HG02678 (cell line): ENCODE results near the gene NTM.
A peak's percentile ranks its signal among the peaks of the same experiment; 100 is the strongest.

ENCODE experiments used
- ATAC-seq: cut with Tn5 transposase; IDR thresholded peaks from one replicate; pipeline ENCODE4 v1.9.1; 2021; ENCODE audit warnings: mild to moderate bottlenecking, moderate library complexity; ENCODE audit not compliant: unreplicated experiment

Gene NTM

GRCh38 chr11:131695889-131696429 lies 325.5 kb downstream of the NTM start:
- ATAC-seq: no peak

DNA sequence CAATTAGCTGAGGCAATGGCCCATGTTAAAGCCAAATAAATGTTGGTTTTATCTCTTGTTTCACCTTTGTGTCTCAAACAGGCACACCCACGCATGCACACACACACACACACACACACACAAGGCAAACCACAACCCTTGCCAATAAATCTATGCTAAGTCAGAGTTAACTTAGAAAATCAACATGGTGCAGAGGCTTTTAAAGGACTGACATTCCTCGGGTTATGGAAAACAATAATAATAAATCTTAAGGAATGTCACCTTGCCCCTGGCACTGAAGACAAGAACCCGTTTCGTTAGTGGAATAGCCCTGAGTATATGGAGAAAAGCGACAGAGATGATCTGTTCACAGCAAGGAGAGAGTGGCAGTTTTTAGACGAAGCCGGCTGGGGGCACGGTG lies 326.3 kb downstream of the NTM start:
- ATAC-seq: no peak

GRCh38 chr11:131703311-131703710 lies 332.9 kb downstream of the NTM start:
- no peak for ATAC-seq

- ATAC-seq: no peak
Observed at GRCh38 chr11:131704682-131705081, 334.3 kb downstream of the NTM start.

- ATAC-seq: no peak
Observed at GRCh38 chr11:131710511-131710910, 340.1 kb downstream of the NTM start.

GRCh38 chr11:131712897-131713296 lies 342.5 kb downstream of the NTM start:
- no peak for ATAC-seq

DNA sequence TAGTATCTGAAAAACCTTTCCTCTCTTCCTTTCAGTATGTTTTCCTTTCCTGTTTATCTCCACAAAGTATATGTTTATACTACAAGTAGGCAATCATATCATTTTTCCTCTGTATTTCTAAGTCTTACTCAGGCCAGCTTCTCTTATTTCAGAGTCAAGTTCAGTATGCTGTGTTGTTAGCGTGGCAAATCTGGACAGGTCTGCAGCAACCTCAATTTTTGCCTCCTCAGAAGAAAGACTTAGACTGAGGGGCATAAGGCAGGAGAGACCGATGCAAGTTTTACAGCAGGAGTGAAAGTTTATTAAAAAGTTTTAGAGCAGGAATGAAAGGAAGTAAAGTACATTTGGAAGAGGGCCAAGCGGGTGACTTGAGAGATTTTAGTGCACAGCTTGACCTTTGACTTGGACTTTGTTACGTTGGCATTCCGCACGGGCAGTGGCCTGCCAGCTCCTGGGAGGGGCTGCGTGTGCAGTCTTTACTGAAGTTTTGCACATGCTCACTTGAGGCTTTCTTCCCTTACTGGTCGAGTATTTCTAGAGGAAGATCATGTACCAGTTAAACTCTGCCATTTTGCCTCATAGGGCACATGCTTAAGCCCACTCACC lies 343.2 kb downstream of the NTM start:
- ATAC-seq: no peak

GRCh38 chr11:131717616-131718015 lies 347.2 kb downstream of the NTM start:
- ATAC-seq: no peak

DNA sequence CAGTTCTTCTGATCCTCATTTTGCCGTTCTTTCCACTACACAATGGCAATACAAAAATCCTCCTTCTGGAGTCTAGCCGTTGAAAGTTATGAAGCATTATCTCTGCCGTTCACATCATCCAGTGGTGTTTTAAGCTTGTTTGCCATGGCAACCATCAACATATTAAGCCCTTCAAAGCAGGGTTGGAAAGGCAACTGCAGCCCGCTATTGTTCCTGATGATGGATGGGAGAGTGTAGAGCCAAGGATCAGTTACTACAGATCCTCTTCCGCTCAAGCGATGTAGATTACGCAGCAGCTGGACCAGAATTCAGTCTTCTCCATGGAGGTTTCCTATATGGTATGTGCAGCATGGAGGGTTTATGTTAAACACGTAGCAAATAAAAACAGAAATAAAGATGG lies 352.7 kb downstream of the NTM start:
- ATAC-seq: no peak

DNA sequence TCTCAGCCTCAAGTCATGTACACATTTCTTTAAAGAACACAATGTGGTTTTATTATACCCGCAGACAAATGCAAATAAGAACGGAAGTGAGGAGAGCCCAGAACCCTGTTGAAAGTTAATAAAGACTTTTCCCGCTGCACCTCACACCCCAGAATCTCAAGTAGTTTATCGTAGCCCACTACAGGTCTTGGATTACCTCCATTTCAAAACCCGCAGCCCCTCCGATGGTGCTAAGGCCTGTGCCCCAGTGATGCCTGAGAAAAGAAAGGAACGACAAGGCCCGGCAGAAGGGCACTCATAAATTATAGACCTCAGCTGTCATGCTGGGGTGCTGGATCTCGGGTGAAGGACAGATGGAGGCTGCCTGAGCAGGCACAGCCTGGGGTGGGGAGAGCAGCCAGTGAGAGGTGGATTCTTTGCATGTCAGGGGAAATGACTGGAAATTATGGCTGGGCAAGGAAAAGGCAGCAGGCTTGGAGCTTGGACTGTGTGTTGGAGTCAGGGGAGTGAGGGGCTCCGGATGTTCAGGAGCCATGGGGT lies 354.1 kb downstream of the NTM start:
- ATAC-seq: no peak

GRCh38 chr11:131734871-131735270 lies 364.5 kb downstream of the NTM start:
- no peak for ATAC-seq

GRCh38 chr11:131737357-131737756 lies 366.9 kb downstream of the NTM start:
- ATAC-seq: no peak

DNA sequence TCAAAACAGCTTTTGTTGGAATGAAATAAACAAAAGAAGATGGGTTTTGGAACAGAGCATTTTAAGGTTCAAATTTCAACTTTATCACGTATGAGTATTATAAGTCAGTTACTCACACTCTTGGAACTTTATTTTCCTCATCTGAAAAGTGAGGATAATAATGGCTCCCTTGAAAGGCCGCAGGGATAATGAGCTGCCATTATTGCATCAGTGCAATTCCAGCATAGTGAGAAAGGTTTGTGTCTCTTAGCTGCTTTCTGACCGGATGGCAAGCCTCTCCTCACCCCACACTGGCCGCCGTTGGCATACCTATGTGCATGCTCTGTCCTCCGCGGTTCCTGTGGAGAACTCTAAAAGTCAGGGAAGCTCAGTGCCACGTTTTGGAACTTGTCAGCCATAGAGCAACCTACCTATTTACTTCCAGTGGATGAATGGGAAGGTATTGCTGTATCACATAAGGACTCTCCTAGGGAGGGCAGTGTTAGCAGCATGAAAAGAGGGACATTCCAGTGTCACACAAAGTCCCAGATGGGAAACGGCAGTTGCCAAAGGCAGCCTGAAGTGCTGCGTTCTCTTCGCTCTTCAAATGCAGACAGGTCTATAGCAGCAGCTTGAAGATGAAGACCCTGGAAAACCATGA lies 368.9 kb downstream of the NTM start:
- ATAC-seq: no peak

GRCh38 chr11:131744847-131745246 lies 374.4 kb downstream of the NTM start:
- no peak for ATAC-seq

GRCh38 chr11:131745405-131745804 lies 375.0 kb downstream of the NTM start:
- ATAC-seq: no peak

DNA sequence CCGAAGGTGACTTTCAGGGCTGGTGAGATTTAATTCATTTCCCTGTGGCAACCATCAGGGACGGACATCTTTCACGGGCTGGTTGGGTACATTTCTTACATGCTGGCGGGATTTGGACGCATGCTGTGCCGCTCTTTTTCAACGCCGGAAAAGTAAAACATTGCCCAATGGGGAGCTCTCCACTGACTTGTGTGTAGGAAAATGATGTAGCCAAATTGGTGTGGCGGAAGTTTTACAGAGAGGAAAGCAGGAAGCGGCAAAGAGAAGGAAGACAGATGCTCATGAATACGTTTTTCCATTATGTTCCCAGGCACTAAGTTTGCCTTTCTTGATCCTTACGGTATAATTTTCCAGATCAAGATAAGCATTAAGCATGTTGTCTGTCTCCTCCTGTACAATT lies 375.8 kb downstream of the NTM start:
- no peak for ATAC-seq

DNA sequence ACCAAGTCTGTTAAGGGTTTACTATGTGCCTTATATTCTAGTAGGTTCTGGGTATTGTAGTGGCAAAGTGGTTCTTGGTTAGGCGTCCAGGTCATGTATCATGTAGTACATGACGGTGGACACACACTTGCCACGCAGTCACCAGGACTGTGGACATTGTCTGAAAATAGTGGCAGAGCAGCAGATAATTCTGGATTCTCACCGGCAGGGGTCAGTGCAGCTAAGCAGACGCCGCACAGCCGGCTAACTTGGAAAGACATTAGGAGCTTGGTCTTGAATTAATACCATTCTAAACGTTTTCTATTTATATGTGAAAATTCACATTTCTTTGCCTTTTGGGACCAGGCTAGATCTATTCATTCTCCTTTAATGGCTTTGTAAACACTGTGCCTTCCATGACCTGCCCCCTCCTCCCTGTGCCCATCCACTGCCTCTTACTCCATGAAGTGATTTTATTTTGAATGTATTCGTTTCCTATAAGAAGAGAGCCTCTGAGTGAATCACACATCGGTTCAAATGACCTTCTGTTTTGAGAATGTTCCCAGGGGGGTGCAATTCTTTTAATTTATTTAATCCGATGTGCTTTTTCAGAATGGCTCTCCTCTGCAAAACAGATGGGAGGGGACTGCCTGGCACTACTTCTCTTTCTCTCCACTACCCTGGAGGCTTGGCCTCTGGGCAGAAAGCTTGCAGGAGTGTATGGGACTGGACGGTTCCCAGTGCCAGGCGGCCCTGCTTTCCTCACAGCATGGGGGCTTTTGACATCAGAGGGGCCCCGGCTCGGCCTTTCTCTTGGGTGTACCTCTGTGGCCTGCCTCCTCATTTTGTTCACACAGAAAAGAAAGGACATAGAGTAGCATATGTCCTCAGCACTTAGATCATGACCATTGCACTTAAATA lies 378.0 kb downstream of the NTM start:
- ATAC-seq: peak; percentile 87

DNA sequence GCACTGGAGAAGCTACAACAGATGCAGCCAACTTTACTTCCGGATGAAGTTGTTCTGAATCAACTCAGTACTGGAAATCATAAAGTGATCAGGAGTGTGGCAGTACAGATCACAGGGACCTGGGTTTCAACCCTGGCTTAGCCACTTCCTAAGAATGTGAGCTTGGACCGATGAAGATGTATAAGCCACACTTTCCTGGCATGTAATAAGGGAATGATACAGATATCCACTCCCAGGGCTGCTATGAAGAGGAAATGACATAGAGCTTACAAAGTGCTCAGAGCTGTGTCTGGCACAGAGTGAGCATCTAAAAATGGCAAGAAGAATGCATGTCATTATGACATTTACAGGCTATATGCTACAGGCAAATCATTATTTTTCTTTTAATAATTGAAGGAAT lies 378.7 kb downstream of the NTM start:
- ATAC-seq: no peak

DNA sequence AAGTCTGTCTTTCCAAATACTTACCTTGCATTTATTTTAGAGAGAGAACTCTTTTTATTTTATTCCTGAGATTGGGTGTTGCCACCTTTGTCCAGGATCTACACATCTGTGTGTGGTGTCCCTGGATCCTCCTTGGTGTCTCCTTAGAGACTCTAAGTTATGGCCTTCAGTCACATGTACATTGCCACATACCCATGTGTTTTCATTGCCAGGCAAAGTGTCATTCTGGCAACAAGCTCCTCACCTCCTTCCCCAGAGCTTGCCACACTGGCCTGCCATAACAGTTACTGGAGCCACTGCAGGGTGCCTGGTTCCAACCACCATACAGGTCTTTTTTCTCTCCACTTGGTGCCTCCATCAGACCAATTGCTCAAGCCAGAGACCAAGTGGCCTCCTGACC lies 379.7 kb downstream of the NTM start:
- ATAC-seq: no peak

GRCh38 chr11:131750692-131751091 lies 380.3 kb downstream of the NTM start:
- ATAC-seq: no peak

DNA sequence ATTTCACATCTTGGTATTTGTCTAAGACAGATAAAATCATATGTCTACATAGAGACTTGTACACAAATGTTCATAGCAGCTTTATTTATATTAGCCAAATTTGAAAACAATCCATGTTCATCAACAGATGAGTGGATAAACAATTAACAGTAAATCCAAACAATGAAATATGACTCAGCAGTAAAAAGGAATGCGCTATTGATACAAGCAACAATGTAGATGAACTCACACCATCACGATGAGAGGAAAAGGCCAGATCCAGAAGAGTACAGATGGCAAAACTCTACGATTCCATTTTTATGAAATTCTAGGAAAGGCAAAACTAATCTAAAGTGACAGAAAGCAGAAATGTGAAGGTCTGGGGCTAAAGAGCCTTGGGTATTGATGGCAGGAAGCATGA lies 384.3 kb downstream of the NTM start:
- ATAC-seq: no peak
